Adrenal gland (tissue), 5 donors: Measurements from ENCODE around the gene ERBB3.

Source experiments
- POLR2A ChIP-seq, 2 donors: fragments of 450-650 bp; IDR thresholded peaks; one replicate each; pipeline ENCODE4 v1.6.1; 2017; ENCODE audit warnings: antibody characterized with exemption in 2 of 2, mild to moderate bottlenecking in 2 of 2, moderate library complexity in 1 of 2
- TF ChIP-seq, protein P1 (sequence below), 6 experiments: fragments of 450-650 bp in 4 of 6; fragments of 200-600 bp in 2 of 6; sonication (generic) in 1 of 6; IDR thresholded peaks; 1 replicate in 5 of 6; 2 replicates in 1 of 6; pipeline versions ENCODE4 v1.5.1 to v1.8.0; 2016 to 2021; ENCODE audit warnings: antibody characterized with exemption in 6 of 6, mild to moderate bottlenecking in 2 of 6, moderate library complexity in 1 of 6
- donor health status: DM: no; HTN: no; CAD: no.

DNA sequence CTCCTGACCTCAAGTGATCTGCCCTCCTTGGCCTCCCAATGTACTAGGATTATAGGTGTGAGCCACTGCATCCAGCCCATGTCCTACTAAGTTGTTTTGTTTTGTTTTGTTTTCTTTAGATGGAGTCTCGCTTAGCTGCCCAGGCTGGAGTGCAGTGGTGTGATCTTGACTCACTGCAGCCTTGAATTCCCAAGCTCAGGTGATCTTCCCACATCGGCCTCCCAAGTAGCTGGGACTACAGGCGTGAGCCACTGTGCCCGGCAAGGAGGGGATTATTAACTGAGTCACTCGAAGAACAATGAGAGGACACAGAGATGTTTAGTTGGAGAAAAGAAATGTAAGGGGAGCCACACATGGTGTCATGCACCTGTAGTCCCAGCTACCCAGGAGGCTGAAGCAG is 18.0 kb upstream of the ERBB3 start:
- TF ChIP-seq, protein P1, sequence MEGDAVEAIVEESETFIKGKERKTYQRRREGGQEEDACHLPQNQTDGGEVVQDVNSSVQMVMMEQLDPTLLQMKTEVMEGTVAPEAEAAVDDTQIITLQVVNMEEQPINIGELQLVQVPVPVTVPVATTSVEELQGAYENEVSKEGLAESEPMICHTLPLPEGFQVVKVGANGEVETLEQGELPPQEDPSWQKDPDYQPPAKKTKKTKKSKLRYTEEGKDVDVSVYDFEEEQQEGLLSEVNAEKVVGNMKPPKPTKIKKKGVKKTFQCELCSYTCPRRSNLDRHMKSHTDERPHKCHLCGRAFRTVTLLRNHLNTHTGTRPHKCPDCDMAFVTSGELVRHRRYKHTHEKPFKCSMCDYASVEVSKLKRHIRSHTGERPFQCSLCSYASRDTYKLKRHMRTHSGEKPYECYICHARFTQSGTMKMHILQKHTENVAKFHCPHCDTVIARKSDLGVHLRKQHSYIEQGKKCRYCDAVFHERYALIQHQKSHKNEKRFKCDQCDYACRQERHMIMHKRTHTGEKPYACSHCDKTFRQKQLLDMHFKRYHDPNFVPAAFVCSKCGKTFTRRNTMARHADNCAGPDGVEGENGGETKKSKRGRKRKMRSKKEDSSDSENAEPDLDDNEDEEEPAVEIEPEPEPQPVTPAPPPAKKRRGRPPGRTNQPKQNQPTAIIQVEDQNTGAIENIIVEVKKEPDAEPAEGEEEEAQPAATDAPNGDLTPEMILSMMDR (IDR thresholded peaks at IDR 0.05) = no peak
- no peak for TF ChIP-seq POLR2A (IDR thresholded peaks at IDR 0.05)
